ENCODE results near the gene PIH1D1.
"Not testable (repeated sequence)": the region's sequence is repeated elsewhere in the genome, so short reads cannot be mapped to it uniquely, and the experiment has no call there.

PIH1D1 gene

DNA sequence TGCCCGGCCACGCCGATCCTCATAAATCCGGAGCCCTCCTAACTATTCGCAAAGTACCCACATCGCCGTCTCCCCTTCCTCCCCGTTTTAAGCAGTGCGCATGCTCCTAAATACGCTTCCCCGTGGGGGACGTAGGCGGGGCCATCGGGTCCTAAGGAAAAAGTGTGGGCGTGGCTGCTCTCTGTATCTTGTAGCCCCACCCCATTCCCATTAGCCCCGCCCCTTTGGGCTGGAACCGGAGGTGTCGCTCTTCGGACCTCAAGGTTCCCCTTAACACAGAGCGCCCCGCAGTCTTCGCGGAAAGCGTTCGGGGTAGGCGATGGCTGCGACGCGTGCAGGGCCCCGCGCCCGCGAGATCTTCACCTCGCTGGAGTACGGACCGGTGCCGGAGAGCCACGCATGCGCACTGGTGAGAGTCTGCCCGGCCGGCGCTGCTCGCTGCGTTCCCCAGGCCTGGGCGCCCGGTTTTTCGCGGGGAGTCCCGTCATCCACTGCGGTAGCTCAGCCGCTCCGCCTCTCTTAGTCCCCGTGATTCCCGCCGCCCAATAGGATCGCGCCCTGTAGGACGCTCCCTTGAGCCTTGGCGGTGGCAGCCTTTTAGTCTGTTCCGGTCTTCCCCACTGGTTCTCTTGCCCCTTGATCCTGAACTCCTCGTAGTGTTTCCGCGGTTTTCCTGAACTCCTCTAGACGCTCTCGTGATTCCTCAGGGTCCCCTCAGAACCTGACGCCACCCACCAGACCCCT, 1.6 kb upstream of the PIH1D1 start, which contains the start of gene ALDH16A1:
TSS of gene ALDH16A1 (plus strand) at position 213 of the 744 bp plus-strand sequence. CDS start at position 320, 107 bp downstream.
- peak; percentile 98 for DNase-seq

DNA sequence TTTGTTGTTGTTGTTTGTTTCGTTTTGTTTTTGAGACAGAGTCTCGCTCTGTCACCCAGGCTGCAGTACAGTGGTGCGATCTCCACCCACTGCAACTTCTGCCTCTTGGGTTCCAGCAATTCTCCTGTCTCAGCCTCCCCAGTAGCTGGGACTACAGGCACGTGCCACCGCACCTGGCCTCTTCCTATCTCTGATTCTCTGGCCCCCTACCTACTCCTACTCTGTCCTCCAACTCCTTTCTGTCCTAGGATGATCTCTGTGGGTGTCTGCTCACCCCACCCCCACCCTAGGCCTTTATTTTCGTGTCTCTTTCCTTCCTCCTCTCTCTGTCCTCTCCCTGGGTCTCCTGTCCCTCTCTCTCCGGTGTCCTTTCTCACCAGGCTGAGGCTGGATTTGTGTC, 1.2 kb downstream of the PIH1D1 start:
- no peak for DNase-seq

DNA sequence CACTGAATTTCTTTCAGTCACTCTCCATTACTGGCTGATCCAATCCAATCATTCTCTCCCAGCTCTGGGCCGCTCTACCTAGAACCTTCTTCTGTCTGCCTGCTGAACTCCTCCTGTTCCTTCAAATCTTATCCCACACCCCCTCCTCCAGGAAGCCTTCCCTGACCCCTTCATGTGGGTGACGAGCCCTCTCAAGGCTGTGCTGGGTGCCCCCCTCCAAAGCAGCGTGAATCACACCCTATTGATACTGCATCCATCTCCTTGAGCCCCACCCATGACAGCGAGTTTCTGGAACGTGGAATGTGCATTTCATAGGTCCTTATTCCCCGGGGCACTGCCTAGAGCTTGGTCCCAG, 3.2 kb downstream of the PIH1D1 start:
- no peak for DNase-seq

DNA sequence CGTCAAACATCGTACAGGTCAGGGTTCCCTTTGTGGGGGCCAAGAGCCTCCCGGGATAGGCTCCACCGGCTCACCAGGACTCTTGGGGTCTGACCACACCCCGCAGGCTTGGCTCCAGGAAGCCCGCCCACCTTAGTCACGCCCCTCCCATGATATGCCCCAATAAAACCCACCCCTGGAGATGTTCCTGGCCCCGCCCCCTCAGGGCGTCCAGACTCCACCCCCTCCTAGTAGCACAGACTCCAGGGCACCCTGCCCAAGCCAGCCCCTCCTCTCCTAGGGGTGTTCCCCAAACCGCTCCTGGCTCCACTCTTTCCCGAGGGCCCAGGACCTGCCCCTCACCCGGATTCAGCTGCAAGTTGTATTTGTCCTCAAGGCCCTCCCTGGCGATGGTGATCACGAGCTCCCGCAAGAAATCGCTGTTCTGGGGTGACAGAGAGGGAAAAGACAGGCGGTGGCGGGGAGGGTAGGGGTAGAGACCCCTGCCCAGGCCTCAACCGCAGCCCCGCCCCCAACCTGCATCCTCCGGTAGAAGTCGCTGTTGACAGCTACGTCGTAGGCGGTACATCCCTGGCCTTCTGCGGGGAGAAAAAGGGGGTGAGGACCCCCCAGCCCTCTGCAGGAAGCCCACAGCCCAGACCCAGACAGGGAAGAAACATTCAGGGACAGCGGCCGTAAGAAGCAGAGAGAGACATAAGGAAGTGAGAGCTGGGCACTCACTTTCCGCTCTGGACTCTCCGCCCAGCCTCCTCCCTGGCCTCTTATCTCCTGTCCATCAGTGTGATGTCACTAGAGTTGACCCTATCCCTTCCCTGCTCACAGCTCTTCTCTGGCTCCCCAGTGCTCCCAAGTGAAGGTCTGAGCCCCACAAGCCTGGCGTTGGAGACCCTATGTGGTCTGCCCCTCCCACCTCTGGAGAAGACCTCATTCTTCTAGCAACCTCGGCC, 3.9 kb downstream of the PIH1D1 start:
- DNase-seq = no peak

DNA sequence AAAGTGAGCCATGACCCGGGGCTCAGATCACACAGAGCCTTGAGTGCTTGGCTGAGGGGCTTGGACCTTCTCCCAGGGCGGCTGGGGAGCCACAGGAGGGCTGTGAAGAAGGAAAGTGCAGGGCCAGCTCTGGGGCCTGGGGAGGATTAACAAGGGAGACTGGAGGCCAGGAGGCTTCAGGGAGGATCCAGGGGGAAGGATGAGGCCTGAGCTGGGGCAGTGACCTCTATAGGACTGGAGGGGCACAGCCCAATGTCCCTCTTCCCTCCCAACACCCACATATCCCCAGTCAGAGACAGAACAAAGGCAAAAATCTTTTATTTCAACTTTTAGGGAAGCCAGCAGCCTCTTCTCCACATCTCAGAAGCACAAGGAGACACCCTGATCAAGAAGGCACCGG, 5.6 kb downstream of the PIH1D1 start:
- no peak for DNase-seq

DNA sequence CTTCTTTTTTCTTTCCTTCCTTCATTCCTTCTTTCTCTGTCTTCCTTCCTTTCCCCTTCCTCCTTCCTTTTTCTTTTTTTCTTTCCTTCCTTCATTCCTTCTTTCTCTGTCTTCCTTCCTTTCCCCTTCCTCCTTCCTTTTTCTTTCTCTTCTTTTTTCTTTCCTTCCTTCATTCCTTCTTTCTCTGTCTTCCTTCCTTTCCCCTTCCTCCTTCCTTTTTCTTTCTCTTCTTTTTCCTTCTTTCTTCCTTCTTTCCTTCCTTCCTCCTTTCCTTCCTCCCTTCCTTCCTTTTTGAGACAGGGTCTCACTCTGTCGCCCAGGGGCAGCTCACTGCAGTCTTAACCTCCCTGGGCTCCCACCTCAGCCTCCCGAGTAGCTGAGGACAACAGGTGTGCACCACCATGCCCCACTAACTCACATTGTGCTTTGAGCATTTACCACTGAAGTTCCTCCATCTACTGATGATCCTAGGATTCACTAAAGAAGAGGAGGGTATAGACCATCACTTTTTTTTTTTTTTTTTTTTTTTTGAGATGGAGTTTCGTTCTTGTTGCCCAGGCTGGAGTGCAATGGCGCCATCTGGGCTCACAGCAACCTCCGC, 7.4 kb downstream of the PIH1D1 start:
- DNase-seq = not testable (repeated sequence)

DNA sequence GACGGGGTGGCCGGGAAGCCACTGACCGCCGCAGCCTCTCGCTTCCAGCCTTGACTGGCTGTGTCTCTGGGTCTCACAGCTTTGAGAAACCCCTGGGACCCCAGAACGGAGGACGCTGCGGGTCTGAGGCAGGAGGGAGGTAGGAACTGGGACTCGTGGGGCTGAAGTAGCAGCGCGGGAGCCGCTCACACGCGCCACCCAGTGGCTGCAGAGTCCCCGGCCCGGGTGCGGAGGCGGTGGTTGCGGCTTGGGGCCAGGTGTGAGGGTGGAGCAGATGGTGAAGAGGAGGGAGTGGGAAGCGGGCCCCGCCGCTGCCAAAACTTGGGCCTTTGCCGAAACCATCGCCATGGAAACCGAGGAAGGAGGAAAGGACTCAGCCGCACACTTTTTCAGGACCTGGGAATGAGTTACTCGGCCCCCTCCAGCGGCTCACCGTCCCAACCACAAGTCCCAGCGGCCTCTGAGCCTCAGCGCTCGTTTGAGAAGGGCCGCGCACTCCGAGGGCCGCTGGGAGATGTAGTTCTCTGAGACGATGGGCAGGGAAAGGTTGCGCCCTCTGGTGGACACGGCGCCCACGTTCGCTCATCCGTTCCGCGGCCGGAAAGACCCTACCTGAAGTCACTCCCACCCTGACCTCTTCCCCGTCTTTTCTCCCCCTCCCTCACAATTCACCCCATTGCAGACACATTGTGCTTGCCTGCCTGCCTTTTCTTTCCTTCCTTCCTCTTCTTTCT, 8.1 kb downstream of the PIH1D1 start:
- DNase-seq = peak; percentile 93

DNA sequence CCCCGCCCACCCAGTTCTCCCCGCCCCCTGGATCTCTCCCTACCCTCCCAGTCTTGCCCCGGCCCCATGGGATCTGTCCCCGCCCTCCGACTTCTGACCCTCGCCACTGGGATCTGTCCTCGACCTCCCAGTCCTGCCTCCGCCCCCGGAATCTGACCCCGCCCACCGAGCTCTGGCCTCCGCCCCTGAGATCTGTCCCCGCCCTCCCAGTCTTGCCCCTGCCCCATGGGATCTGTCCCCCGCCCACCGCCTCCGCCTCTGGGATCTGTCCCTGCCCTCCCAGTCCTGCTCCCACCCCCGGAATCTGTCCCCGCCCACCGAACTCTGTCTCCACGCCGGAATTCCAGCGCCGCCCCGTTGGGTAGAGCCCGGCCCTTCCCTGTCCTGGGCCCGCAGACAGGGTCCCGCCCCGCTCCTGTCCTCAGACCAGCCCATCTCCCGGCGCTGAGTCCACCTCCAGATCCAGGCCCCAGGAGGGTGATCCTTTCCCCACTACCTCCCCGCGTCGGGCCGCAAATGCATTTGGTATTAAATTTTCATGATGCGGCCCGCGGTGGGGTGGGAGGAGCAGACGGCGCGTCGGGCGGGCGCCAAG, 8.7 kb downstream of the PIH1D1 start:
- DNase-seq = peak; percentile 59

DNA sequence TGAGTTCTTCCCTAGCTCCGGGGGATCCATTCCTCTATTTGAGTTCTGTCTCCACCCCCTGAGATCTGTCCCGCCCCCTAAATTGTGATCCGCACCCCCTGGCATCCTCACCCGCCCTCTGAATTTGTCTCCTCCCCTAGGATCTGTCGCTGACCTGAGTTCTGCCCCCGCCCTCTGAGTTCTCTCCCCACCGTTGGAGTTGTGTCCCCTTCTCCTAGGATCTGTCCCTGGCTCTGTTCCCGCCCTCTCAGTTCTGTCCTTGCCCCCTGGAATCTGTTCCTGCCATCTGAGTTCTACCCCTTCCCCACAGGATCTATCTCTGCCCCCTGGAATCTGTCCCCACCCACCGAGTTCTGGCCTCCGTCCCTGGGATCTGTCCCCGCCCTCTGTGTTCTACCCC, 9.3 kb downstream of the PIH1D1 start:
- no peak for DNase-seq

DNA sequence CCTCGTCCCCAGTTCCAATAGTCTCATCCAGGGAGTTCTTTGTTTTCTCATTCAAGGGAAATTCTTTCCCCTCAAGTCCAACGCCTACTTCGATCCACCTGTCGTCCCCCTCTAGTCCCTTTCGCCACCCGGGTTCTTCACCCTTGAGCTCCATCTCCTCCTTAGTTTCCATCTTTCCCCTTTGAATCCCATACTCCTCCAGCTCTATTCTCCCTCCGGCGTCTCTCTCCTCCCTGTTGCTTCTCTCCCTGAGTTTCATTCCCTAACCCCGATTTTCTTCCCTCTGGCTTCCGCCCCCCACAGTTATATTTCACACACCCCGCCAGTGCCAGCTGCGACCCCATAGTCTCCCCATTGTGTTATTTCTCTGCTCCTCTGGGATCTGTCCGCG, 9.7 kb downstream of the PIH1D1 start:
- DNase-seq = no peak

DNA sequence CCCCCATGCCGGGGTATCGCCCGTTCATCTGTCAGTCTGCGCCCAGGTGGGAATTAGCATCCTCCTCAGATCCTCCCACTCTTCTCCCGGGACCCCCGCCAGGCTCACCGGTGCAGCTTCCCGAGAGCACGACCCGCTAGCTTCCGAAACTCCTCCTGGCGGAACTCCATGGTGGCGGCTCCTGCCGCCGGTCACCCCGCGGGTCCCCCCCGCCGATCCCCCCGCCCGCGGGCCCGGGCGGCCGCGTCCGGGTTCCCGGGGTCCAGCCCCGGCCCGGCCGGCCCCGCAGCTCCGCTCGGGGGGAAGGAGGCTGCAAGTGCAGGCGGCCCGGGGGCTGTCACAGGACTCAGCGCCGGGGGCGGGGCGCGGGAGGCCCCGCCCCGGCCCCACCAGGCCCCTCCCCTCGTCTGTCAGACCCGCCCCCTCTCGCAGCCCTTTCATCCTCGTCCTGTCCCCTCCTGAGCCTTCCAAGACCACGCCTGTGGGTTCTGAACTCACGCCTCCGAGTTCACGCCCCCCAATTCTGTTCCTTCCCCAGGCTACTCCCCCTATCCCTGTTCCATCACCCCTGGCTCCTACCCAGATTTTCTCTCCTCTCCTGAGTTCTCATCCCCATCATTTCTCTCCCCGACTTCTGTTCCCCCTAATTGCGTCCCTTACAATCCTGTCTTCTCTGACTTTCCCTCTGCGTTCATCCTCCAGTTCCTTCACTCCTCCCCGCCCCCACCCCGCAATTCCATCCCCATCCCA, 10.2 kb downstream of the PIH1D1 start, which contains the start of gene SLC17A7:
TSS of gene SLC17A7 (minus strand) at position 318 of the 750 bp plus-strand sequence. CDS start at position 170, 148 bp downstream.
- peak; percentile 53 for DNase-seq

DNA sequence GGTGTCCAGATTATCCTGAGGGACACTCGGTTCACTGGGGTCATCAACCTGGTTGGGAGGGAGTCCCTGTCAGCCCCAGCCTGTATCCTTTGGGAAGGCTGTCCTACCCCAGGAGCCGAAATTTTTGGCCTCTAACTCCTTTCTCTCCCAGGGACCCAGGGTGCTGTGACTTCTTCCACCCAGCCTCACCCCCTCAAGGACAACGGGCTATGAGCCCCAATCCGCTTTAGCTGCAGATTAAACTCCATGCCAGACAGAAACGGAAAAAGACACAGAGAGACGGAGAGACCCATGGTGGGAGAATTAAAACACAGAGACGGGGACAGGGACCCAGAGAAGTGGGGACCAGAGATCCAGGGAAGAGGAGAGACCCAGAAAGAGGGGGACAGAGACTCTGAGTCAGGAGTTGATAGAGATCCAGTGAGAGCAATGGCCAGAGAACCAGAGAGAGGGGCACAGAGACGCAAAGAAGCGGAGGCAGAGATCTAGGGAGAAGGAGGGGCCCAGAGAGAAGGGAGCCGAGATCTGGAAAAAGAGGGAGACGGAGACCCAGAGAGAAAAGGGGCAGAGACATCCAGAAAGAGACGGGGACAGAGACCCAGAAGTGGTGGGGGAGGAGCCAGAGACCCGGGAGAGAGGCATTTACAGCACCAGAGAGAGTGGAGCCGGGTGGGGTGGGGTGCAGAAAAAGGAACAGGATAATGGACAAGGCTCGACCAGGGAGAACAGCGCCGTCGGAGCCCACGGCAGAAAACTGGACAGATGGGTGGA, 11.0 kb downstream of the PIH1D1 start:
- DNase-seq = no peak

DNA sequence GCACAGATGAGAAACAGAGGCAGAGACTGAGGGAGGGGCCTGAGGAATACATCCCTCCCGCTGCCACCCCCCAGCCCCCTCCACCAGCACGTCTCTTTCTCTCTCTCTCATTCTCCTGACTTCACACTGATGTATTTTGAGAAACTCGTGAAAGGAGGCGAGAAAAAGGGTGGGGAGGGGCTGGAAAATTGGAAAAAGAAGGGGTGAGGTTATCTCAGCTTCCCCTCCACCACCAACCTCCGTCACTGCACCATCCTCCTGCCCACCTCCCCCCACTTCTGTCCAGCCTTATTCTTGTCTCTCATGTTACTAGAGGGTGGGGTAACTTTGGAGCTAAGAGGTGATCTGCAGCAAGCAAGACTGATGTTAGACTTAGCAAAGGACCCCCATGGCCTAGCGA, 11.8 kb downstream of the PIH1D1 start:
- no peak for DNase-seq

DNA sequence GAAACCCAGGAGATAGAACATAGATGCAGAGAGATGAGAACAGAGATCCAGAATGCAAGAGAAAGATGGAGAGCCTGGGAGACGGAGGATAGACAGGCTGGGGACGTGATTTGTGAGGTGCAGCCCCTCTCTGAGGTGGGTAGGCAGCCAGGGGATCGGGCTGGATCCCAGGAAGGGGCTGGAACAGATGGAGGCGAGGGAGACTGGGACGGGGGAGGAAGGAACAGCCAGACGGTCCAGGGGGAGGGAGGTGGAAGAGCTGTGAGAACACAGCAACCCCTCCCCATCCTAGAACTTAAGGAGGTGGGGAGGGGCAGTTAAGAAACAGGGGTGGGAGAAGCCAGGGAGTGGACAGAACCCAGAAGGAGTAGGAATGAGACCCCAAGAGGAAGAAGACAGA, 13.4 kb downstream of the PIH1D1 start:
- DNase-seq = no peak

DNA sequence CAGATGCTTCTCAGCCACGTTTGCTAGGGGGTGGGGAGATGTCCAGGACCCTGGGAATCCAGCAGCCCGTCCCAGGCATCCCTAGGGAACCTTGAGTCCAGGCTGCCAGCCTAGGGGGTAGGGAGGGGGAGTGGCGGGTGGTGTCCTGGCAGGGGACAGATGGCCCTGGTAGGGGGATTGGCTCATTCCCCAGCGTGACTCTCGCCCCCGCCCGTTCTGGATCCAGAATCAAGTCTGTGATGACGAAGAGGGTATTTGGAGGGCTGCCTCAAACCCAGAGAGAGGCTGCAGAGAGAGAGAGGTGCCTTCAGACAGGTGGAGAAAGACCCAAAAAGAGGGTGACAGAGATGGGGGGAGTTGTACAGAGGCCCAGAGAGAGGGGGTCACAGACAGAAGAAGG, 14.4 kb downstream of the PIH1D1 start:
- DNase-seq = no peak

DNA sequence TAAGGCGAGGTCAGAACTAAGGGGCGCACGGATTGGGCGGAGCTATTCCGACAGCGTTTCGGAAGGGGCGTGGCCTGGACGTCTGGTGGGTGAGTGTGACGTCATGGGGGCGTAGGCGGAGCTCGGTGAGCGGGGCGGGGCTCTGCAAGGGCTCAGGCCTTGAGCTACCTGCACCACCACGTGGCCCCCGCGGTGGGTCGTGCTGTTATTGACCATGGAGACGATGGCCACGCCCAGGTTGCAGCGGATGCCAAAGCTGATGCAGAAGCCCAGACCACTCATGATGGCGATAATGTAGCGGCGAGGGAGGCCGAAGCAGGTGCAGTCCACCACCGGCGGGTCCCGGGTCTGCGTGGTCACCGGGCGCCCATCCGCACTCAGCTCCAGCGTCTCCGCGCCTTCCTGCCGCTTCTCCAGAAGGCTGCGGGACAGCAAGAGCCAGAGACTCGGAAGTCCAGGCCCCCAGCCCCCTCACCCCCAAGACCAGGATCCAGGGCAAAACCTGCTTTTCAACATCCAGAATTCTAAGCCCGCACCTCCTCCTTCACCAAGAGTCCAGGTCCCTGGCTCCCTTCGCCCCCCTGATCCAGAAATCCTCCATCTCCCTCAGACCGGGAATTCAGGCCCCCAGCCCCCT, 15.1 kb downstream of the PIH1D1 start:
- DNase-seq = peak; percentile 63

DNA sequence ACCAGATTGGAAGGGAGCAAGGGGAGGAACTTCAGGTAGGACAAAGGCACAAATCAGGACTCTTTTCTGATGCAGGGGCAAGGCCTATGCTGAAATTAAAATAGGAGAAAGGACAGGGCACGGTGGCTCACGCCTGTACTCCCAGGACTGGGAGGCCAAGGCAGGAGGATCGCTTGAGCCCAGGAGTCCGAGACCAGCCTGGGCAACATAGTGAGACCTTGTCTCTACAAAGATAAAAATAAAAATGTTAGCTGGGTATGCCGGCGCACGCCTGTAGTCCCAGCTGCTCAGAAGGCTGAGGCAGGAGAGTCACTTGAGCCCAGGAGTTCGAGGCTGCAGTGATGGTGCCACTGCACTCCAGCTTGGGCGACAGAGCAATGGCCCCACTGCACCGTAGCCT, 15.9 kb downstream of the PIH1D1 start:
- no peak for DNase-seq

DNA sequence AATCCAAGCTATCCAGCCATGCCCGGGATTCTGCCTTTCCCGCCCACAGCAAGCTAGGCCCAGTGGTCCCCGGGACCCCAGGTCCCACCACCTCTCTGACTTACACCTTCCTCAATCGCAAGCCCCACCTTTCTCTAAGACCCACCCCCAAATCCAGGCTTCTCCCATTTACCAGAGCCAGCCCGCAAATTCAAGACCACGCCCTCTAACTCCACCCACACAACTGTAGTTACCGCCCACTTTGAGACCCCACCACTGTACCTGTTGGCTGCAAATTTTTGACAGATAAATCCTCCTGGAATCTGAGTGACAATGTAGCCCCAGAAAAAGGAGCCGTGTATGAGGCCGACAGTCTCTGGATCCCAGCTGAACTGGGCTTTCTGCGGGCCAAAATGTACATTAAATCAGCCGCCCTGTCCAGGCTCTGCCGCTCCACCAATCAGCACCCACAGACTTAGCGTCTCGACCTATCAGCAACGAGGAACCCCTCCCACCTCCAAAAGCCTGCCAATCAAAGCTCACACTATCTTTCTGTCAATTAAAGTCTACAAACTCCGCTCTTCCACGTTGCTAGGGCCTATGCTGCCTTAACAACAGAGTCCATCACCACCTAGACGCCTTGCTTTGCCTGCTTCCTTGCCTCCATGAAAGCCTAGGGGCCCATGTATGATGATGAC, 16.6 kb downstream of the PIH1D1 start:
- no peak for DNase-seq

DNA sequence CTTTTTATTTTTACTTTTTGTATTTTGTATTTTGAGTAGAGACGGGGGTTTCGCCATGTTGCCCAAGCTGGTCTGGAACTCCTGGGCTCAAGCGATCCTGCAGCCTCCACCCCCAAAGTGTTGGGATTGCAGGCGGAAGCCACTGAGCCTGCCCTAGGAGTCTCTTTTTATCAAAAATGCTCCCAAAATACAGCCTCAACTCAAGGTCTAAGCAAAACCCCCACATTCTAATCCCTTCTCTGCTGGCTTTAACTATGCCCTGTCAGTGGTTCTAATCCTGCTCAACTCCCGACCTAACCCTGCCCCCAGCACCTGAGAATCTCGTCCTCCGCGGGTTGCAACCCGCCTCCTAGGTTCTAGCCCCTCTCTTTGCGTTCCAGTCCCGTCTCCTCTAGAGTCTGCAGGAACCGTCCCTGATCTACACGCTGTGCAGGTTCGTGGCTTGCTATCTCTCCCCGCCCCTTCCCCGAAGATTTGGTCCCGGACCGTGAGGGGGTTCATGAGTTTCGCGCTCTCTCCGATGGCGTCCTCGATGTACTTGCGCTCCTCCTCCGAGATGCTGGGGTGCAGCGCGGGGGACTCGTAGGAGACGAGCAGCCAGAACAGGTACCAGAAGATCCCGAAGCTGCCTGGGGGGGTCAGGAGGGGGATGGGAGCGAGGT, 18.2 kb downstream of the PIH1D1 start:
- DNase-seq = no peak

Data from CD4-positive, alpha-beta T cell treated with Interleukin-21 for 1 hour (primary cell).